Gastrocnemius medialis (tissue), 4 donors: ENCODE measurements around the gene FOXN1. TPM values are rescaled to one million over a fixed set of nuclear protein-coding genes. Genes with fewer than 3 reads are reported as not detected.

ENCODE experiments used
- ATAC-seq, 2 donors: fragments of 150-250 bp; one replicate each; pipeline ENCODE4 v1.9.1; 2016
- DNase-seq, 2 donors: peaks; one replicate each; pipeline ENCODE4 v3.0.0-alpha.2; 2019
- H3K27ac ChIP-seq, 4 donors: fragments of 200-600 bp; sonication (generic); 1 replicate in 1 of 4; 2 replicates in 3 of 4; pipeline ENCODE4 v1.5.1; 2016 to 2018; ENCODE audit warnings: mild to moderate bottlenecking in 2 of 4, moderate library complexity in 1 of 4
- H3K27me3 ChIP-seq, 3 donors: fragments of 200-600 bp; sonication (generic) in 2 of 3; 1 replicate in 1 of 3; 2 replicates in 2 of 3; pipeline versions ENCODE4 v1.5.1 to v1.6.0; 2016 to 2019; ENCODE audit warnings: mild to moderate bottlenecking in 1 of 3, moderate library complexity in 1 of 3
- H3K36me3 ChIP-seq, 2 donors: fragments of 200-600 bp; sonication (generic) in 1 of 2; one replicate each; pipeline ENCODE4 v1.5.1; 2017 to 2018
- H3K4me1 ChIP-seq, 2 donors: fragments of 200-600 bp; sonication (generic) in 1 of 2; one replicate each; pipeline ENCODE4 v1.5.1; 2016 to 2017; ENCODE audit warnings: mild to moderate bottlenecking in 2 of 2
- H3K4me3 ChIP-seq, 4 donors: fragments of 200-600 bp; sonication (generic) in 3 of 4; 1 replicate in 1 of 4; 2 replicates in 3 of 4; pipeline ENCODE4 v1.5.1; 2016 to 2019; ENCODE audit warnings: mild to moderate bottlenecking in 2 of 4
- H3K9me3 ChIP-seq, 3 donors: fragments of 200-600 bp; sonication (generic) in 2 of 3; 1 replicate in 1 of 3; 2 replicates in 2 of 3; pipeline ENCODE4 v1.5.1; 2016 to 2019
- CTCF ChIP-seq, 5 experiments: fragments of 450-650 bp in 3 of 5; fragments of 200-600 bp in 2 of 5; sonication (generic) in 2 of 5; IDR thresholded peaks in 4 of 5; conservative IDR thresholded peaks in 1 of 5; 1 replicate in 4 of 5; 2 replicates in 1 of 5; pipeline ENCODE4 v1.5.1; 2016 to 2019; ENCODE audit warnings: antibody characterized with exemption in 5 of 5, mild to moderate bottlenecking in 3 of 5, moderate library complexity in 3 of 5
- POLR2A ChIP-seq, 2 donors: fragments of 450-650 bp; IDR thresholded peaks; one replicate each; pipeline ENCODE4 v1.6.1; 2017; ENCODE audit warnings: antibody characterized with exemption in 2 of 2, mild to moderate bottlenecking in 2 of 2, moderate library complexity in 2 of 2
- in situ Hi-C, 4 donors: fragments of 200-750 bp; cut with MboI; loops; one replicate each; pipeline versions ENCODE4 v1.15.0 to v1.8.0; 2017; ENCODE audit warnings: low sequenced_read_pairs in 4 of 4
- intact Hi-C: fragments of 100-400 bp; cut with DNase I; formaldehyde crosslinking; loops from one replicate; pipeline ENCODE4 v1.15.1; 2023; ENCODE audit warnings: low total_unique reads
- total RNA-seq, 4 donors: library from RNA; depleted of rRNA; stranded (reverse); fragments of >200 nt; gene quantifications; one replicate each; pipeline versions ENCODE4 v1.1.0 to v1.2.3, GENCODE V29; 2016

FOXN1 gene
- total RNA-seq, 4 donors from 2014 or later: not detected

- DNase-seq (no peak), ATAC-seq (no peak)
- Histone ChIP-seq H3K36me3 (no peaks in the 10 kb centered on the region), H3K27ac (no peak overlapping the region), H3K4me1 (no peaks in the 10 kb centered on the region), H3K4me3 (no peak overlapping the region), H3K9me3 (no peaks in the 10 kb centered on the region), H3K27me3 (no peaks in the 10 kb centered on the region)
- in situ Hi-C loops (no loop called here), intact Hi-C loops (no loop called here)
- TF ChIP-seq POLR2A (IDR thresholded peaks at IDR 0.05) (no peak), CTCF (IDR thresholded peaks at IDR 0.05 in 4 of 5, conservative IDR thresholded peaks at IDR 0.05 in 1 of 5) (no peak)
These were observed 32.2 kb downstream of the FOXN1 start for GRCh38 chr17:28538296-28538895.

DNA sequence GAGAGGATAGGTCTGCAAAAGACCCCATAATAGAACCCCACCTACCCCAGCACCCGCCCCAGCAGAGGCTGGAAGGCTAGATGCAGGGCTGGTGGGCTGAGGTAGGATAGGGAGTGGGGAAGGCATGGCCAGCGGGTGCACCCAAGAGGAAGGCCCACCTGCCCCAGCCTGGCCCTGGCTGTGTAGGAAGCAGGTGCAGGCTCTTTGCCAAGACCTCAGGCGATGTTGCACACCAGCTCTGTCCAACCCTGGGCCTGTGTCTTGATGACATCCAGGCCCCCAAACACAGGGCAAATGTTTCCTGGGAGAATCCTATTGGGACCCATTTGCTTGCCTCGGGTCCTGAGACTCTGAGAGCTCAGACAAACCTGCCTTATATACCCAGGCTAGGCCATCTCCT lies 34.1 kb downstream of the FOXN1 start:
- Histone ChIP-seq H3K27me3 (no peaks in the 10 kb centered on the region), H3K27ac (no peak overlapping the region), H3K4me3 (no peak overlapping the region), H3K4me1 (no peaks in the 10 kb centered on the region), H3K9me3 (no peaks in the 10 kb centered on the region), H3K36me3 (no peaks in the 10 kb centered on the region)
- ATAC-seq (no peak), DNase-seq (no peak)
- TF ChIP-seq POLR2A (IDR thresholded peaks at IDR 0.05) (no peak), CTCF (IDR thresholded peaks at IDR 0.05 in 4 of 5, conservative IDR thresholded peaks at IDR 0.05 in 1 of 5) (no peak)
- intact Hi-C loops (no loop called here), in situ Hi-C loops (no loop called here)

GRCh38 chr17:28541439-28541838 lies 35.3 kb downstream of the FOXN1 start:
- Histone ChIP-seq H3K27ac (no peak overlapping the region), H3K4me3 (no peak overlapping the region), H3K9me3 (no peaks in the 10 kb centered on the region), H3K36me3 (no peaks in the 10 kb centered on the region), H3K27me3 (no peaks in the 10 kb centered on the region), H3K4me1 (no peaks in the 10 kb centered on the region)
- ATAC-seq (no peak), DNase-seq (no peak)
- intact Hi-C loops: no loop called here
- no peak for TF ChIP-seq POLR2A (IDR thresholded peaks at IDR 0.05)
- no peak for TF ChIP-seq CTCF (IDR thresholded peaks at IDR 0.05 in 4 of 5, conservative IDR thresholded peaks at IDR 0.05 in 1 of 5)
- in situ Hi-C loops: no loop called here

GRCh38 chr17:28544402-28545140 lies 38.4 kb downstream of the FOXN1 start:
- H3K27me3 ChIP-seq: no peaks in the 10 kb centered on the region
- DNase-seq (no peak), ATAC-seq (no peak)
- no peak overlapping the region for H3K4me3 ChIP-seq
- in situ Hi-C loops (no loop called here), intact Hi-C loops (no loop called here)
- peaks cover 0 to 10% of the 10 kb centered on the region in 2 donors for H3K36me3 ChIP-seq
- H3K27ac ChIP-seq: no peak overlapping the region
- H3K9me3 ChIP-seq: no peaks in the 10 kb centered on the region
- H3K4me1 ChIP-seq: no peaks in the 10 kb centered on the region
- TF ChIP-seq CTCF (IDR thresholded peaks at IDR 0.05 in 4 of 5, conservative IDR thresholded peaks at IDR 0.05 in 1 of 5) (no peak), POLR2A (IDR thresholded peaks at IDR 0.05) (no peak)
